COLO668 (cell line): ENCODE results near the gene ZNF697.
A peak's percentile ranks its signal among the peaks of the same experiment; 100 is the strongest.
"Not testable (repeated sequence)": the region's sequence is repeated elsewhere in the genome, so short reads cannot be mapped to it uniquely, and the experiment has no call there.

Experiments
- DNase-seq: peaks from one replicate; lab custom pipeline; 2025; ENCODE audit not compliant: unreplicated experiment; lab: John Stamatoyannopoulos, UW

ZNF697 gene

DNA sequence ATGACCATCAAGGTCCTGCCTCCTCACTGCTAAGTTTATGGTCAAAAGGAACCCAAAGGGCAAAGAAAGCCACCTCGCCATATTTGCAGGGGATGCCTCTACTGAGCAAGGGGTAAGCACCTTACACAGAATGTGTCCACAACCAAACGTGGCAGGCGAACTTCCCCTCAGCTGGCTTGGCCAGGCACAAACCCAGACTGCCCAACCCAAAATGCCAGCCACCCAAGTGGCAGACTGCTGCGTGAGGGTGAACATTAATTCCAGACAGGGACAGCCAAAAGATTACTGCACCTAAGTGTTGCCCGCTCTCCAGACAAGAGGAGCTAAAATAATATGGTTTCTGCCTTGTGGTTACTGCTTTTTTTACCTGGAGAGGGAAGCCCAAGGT lies 16.0 kb downstream of the ZNF697 start:
- DNase-seq = no peak

DNA sequence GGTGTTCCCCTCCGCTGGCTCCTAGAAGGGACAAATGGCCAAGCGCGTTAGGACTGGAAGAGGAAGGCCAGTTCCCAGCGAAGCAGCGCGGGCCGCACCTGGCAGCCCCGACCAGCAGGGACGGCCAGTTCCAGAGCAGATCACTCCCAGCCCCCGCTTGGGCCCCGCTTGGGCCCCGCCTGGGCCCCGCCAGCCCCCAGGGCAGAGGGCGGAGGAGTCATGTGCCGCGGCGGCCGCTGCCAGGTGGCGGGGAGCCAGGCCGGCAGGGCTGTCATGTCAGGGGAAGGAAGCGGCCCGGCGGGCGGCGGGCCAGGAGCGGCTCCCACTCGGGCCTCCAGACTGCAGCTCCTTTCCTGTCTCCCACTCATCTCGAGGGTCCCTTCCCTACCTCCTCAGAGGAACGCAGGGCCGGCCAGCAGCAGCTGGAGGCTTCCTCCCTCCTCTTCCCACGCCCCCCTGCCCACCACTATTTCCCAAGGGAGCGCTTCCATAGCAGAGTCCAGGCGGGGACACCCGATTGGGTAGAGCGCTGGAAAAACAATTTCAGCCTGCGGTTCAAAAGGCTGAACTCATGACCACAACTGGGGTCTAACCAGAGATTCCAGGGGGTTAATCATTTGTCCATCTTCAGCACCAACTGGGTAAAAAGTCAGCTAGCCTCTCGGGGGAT lies 16.5 kb downstream of the ZNF697 start:
- DNase-seq = peak; percentile 93

DNA sequence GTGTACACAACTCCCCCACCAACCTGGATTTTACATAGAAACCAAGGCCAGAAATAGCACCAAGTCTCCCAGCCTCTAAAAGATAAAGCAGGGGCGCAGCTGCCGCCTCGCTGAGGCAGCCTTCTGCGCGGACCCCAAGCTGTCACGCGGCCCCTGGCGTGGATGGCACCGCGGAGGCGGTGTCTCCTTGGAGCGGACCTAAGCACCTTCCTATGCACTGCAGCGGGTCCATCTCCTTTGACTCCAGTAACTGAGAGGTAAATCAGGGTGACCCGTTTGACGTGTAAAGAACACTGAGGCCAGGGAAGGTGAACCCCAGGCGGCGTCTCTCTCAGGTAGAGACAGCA lies 17.0 kb downstream of the ZNF697 start:
- no peak for DNase-seq

DNA sequence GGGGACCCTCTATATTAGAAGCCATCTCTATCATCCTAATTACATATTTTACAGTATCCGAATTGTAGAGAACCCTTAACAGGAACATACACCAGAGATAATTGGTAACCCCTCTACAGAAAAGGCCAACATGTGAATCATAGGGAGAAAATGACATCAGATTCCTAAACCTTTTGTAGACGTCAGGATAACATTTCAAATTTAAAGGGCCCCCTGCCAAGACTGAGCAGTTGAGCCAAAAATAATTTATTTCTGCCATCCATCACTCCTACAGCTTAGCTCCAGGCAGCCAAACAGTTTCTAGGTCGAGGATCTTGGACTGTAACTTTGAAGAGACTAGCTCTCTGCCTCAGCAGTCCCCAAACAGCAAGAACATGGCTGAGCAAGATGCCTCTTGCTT lies 21.2 kb downstream of the ZNF697 start:
- no peak for DNase-seq

DNA sequence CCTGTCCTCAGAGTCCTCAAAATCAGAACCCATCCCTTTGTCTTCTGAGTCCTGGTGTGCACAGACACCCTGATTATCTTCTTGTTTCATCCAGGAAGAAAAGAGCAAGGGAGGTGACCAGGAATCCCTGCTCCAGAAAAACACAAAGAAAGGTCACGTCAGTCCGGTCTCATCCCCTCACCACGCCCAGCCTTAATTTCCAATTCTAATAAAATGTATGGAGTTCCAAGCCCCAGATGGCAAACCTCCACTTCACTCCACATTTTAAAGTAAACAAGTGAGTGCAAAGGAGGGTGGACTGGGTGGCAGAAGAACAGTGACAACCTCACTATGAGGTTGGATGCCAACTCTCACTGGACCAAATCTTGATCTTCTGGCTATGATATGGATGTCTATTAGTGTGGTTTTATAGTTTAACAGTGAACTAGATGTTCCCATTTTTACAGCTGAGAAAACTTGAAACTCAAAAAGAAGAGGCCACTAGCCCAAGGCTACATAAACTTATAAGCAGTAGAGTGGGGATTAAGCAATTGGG lies 22.0 kb downstream of the ZNF697 start:
- no peak for DNase-seq

DNA sequence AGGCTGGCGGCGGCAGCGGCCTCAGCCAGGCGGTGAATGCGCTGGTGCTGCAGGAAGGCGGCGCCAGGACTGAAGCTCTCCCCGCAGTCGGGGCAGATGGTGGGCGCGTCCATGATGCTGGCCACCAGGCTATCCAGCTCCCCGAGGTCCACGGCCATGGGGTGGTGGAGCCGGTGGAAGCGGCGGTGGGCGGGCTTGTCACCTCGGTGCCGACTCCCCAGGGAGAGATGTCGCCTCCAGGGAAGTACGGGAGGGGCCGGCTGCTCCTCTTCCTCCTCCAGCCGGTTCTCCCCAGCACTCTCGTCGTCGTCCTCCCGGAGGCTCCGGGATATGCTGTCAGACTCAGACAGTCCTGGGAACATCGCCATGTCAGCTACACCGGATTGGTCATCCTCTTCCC lies 24.4 kb downstream of the ZNF697 start:
- DNase-seq = no peak

DNA sequence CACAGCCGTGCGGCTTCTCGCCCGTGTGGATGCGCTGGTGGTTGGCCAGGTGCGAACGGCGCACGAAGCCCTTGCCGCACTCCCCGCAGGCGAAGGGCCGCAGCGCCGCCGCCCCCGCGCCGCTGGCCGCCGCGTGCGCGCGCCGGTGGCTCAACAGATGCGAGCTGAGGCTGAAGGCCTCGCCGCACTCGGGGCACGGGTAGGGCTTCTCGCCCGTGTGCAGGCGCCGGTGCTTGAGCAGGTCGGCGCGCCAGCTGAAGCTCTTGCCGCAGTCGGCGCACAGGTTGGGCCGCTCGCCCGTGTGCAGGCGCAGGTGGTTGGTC lies 24.9 kb downstream of the ZNF697 start:
- no peak for DNase-seq

DNA sequence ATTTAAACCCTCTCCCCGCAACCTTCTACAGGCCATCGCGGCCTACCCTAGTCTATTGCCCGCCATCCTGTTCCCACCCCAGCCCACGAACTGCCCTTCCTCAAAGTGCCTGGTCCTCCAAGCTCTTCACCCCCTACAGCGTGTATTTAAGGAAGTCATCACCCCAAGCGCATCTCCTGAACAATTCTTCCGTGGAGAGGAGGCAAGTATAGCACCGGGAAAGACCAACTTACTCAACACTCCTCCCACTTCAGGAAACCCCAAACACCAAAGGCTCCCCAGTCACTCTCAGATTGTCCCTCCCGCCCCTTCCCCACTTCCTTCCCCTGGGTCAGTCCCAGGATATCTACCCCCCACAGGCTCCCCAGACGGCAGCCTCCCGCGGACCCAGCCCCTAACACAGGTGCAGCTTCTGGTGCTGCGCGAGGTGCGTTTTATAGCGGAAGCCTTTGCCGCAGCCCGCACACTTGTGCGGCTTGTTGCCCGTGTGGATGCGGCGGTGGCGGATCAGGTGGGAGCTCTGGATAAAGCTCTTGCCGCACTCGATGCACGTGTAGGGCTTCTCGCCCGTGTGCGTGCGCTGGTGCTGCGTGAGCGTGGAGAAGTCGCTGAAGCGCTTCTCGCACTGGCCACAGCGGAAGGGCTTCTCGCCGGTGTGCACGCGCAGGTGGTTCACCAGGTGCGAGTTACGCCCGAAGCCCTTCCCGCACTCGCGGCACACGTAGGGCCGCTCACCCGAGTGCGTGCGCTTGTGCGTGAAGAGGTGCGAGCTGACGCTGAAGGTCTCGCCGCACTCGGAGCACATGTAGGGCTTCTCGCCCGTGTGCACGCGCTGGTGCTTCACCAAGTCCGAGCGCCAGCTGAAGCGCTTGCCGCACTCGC lies 25.5 kb downstream of the ZNF697 start:
- no peak for DNase-seq

DNA sequence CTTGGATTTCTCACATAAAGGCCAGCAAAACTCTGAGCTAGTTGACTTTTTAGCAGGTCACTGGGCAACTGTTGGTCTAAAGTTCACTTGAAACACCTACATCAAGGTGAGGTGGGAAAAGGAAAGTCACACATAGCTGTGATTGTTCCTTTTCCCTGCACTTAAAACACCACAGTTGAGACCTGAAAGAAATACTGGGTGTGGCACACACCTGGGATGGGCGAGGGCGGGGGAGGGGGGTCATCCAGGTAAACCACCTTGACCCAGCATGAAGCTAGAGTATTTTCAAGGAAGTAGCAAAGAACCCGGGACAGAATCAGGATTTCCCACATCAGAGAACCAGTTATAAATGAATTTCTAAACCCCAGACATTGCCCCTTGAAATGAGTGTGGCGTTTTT lies 26.4 kb downstream of the ZNF697 start:
- no peak for DNase-seq

DNA sequence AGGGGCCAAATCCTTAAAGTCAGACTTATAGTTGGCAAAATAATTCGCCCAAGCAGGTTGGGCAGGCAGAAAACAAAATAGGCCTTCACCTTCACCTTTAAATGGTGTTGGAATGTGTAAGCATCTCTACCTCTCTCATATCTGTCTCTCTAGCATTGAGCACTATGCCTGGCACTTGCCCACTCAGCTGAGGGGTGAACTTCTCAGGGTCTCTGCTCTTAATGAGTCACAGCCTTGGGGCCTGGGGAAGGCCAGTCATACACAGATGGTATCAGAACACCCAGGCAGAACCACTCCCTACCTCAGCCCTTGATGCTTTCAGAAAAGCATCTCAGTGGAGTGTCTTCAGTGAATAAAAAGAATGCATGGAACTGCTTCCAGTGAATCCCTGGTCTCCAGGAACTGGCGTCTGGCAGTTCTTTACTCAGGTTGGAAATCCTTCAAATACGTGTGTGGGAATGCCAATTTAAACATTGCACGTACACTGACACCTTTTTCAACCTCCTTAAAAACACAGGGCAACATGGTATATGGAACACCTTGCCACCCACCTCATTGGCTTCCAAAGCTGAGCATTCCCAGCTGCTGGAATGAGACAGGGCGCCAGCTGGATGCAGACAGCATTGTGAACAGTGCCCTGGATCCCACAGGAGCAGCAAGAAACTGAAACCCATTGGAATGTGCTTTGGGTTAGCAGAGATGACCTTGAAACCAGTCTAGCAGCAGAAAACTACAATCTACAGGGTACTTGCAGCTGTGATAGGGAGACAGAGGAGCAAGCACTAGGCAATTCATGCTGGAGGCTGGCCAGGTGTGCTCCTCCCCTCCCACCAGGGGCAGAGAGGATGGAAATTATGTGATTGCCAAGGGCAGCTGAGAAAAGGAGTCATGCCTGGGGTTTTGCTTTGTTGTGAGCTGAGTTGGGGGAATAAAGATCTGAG lies 30.0 kb downstream of the ZNF697 start:
- no peak for DNase-seq

DNA sequence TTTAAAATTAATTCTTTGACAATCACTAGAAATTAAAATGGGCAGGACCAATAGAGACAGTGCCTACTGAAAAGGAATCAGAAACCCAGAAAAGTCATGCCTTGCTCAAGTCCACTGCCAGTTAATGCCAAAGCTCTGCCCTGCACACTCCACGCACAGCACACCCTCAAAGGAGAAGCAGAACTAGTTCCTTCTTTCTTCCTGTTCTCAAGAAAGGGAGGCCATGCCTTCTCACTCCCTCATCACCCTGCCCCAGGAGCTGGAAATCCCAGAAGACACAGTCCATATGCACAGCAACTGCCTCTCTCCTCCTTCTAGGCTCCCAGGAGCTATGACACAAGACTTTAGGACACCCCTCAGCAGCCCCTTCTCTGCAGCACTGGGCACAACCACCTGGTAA lies 31.3 kb downstream of the ZNF697 start:
- not testable (repeated sequence) for DNase-seq

DNA sequence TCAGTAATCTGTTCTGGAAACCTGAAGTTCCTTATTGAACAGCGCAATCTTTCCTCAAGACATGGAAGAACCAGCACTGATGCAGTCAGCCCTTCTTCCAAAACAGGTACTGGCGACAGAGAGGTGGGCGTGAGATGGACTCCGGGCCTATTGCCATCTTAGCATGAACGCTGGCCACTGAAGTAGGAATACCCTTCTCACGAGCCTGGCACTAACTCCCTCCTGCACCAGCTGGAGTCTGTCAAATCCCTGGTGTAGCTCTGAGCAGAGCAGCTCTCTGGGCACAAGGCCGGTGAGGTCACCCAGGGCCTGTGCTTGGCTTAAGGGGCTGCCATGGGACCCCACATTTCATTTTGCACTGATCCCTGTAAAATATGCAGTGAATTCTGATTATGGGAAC lies 33.0 kb downstream of the ZNF697 start:
- DNase-seq = not testable (repeated sequence)

DNA sequence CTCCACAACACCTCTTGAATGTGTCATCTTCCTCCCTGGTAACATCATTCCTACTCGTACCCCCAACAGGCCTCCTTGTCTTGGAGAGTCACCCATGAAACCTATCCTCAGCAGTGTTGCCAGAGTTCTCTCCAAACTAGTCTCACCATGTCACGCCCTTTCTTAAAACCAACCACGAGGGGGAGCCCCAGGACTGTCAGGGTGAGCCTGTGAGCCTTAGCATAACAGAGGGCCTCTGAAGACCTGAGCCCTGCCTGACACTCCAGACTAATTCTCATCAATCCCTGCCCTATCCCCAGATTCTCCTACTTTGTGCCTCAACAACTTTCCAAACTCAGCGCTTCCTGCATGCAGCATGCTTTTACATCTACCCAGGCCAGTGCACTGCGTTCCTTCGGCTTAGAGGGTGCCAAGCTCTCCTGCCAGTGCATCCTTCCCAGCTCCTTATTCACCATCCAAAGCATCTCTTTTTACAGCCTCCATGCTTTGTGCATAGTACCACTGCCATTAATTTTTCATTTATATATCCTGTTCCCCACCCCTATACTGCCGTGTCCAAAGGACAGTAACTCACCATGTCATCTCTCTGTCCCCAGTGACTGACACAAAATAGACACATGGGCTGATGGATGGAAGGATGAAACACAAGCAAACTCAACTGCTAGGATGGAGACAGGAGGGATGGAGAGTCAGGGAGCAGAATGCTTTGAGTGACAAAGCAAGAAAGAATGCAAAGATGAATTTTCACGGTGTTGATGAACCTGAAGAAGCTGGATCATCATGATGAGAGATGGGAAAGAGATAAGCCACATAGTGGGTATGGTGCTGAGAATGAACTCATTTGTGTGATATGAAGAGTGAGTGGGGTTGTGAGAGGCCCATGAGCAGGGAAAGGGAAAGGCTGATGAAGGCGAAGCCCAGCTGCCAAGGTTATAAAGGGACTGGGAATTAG lies 34.0 kb downstream of the ZNF697 start:
- peak; percentile 91 for DNase-seq

DNA sequence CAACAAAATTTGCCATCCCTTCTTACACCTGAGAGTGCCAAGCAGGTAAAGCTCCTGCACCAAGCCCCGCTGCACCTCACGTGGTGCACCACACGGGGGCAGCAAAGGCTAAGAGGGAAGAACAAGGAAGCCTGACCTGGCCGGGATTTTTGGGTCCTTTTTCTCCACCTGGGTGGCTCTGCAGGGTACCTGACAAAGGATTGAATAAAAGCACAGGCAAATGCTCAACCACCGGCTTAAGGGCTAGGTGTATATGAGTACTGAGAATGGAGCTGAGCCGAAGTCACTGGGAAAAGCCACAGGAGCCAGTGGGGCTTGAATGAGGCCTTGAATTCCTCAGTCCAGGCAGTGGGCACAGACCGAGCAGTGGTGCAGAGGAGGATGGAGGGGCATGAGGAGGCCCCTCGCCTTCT lies 36.4 kb downstream of the ZNF697 start:
- DNase-seq = peak; percentile 89

DNA sequence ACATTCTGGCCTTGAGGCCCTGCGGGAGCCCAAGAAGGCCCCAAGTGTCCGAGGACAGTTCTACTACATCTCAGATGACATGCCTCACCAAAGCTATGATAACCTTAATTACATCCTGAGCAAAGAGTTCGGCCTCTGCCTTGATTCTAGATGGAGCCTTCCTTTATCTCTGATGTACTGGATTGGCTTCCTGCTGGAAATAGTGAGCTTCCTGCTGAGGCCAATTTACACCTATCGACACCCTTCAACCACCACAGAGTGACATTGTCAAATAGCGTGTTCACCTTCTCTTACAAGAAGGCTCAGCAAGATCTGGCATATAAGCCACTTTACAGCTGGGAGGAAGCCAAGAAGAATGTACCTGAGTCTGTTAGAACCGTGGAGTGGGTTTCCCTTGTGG lies 39.2 kb downstream of the ZNF697 start:
- not testable (repeated sequence) for DNase-seq

DNA sequence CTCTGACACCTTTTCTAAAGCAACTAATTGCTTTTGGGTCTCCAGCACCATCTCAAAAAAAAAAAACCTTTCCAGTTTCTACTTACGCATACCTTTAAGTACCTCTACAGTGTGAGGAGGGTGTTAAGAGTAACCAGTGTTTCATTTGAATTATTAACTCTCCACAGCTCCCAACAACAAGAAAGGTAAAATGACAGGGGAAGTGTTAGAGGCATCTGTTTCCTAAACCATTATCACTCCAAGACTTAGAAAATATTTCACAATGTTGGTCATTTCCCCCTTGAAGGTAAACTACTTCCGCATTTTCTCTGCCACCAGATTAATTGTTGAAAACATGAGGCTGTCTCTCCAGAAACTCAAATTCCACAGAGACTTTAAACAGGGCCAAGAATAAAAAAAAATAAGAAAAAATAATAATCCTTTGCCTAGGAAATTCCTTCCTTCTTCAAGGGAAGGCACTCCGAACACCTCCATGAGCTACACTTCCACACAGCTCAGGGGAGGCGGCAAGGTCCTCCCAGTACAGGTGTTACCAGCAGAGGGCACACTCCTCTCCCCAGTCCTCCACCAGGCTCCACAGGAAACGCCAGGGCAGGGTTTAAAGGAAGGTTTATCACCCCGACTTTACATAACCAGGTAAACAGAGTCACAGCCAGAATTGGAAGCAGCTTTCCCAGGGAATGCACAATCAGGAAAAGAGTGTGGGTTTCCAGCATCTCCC lies 40.8 kb downstream of the ZNF697 start:
- DNase-seq = not testable (repeated sequence)

DNA sequence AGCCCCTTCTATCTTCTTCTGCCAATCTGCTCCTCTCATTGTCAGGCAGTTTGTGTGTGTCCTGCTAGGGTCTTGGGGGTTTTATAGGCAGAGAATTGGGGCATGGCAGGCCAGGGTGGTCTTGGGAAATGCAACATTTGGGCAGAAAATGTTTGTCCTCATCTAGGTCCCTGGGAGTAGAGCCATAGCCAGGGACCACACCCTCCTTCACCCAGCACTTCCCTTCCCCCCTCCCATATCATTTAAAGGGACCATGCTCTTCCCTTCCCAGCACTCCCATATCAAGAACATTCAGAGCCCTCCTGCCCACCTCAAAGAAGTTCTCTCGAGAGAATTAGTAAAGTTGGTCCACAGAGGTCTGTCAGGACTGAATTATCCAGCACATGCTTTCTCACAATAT lies 41.7 kb downstream of the ZNF697 start:
- no peak for DNase-seq

DNA sequence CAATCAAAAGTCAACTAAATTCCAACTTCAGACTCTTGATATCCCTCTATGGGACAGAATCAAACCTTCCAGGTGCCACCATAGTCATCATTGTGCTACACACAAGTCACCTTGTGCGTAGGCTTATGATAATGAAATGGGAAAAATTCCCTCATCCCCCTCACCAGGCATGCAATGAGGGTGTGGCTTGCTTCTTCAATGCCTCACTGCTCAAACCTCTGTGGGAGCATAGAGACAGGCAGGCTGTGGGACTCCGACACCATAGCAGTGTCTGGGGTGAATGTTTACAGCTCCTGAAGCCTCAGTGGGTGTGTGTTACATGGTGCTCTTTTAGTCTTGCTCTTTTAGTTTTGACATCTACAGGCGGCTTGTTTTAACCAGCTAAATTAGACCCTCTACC lies 42.4 kb downstream of the ZNF697 start:
- no peak for DNase-seq

DNA sequence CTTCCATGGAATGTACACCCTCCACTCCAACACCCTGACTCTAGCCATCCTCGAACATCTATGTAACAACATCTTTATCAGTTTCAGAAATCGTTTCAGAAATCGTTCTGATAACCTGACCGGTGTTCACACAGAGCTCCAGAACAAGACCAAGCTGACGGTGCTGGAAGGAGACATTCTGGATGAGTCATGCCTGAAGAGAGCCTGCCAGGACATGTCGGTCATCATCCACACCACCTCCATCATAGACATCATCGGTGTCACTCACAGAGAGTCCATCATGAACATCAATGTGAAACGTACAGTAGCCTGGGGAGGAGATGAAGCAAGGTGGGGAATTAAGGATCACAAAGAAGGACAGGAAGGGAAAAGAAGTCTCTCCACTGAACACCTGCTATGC lies 43.0 kb downstream of the ZNF697 start:
- not testable (repeated sequence) for DNase-seq

DNA sequence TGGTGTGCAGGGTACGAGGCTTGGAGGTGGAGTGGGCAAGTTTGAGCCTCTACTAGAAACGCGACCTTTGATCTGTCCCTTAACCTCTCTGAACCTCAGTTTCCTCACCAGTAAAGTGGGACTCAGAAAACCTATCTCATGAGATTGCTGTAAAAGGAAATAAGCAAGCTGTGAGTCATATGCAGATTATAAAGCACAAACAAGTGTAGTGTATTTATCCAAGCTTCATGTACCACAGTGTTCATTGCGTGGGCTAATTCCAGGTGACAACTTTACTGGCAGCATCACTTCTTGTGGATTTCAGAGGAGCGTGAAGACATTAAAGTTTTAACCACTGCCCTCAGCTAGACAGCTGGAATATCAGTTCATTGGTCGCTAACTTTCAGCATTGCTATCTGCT lies 44.4 kb downstream of the ZNF697 start:
- DNase-seq = no peak
